Glomerular endothelial cell (primary cell): Measurements from ENCODE around the gene CDH23. TPM values are rescaled to one million over a fixed set of nuclear protein-coding genes. Genes with fewer than 3 reads are reported as not detected.

Experiments
- DNase-seq: peaks from one replicate; pipeline ENCODE4 v3.0.0-alpha.2; 2011; ENCODE audit warnings: low read depth, low spot score; ENCODE audit errors: extremely low read depth
- total RNA-seq: library from RNA; depleted of rRNA; stranded (reverse); fragments of >200 nt; gene quantifications from 2 replicates; pipeline ENCODE4 v1.2.3, GENCODE V29; 2015

Gene CDH23
- total RNA-seq, 1 donor from 2014 or later: not detected

GRCh38 chr10:71713135-71714030 is 316.7 kb downstream of the CDH23 start:
- DNase-seq: no peak

- DNase-seq: no peak
Observed at GRCh38 chr10:71714031-71714410, 317.3 kb downstream of the CDH23 start.

GRCh38 chr10:71714592-71714991 is 317.9 kb downstream of the CDH23 start:
- DNase-seq: no peak

GRCh38 chr10:71715026-71715425 is 318.3 kb downstream of the CDH23 start:
- no peak for DNase-seq

- no peak for DNase-seq
Observed at GRCh38 chr10:71715860-71716259, 319.1 kb downstream of the CDH23 start.

- no peak for DNase-seq
Observed at GRCh38 chr10:71716426-71716825, 319.7 kb downstream of the CDH23 start.

- no peak for DNase-seq
Observed at GRCh38 chr10:71717056-71717455, 320.3 kb downstream of the CDH23 start.

- no peak for DNase-seq
Observed at GRCh38 chr10:71717551-71717951, 320.8 kb downstream of the CDH23 start.

- no peak for DNase-seq
Observed at GRCh38 chr10:71718165-71718698, 321.5 kb downstream of the CDH23 start.

- no peak for DNase-seq
Observed at GRCh38 chr10:71719042-71719441, 322.3 kb downstream of the CDH23 start.

- DNase-seq: no peak
Observed at GRCh38 chr10:71719464-71720201, 322.9 kb downstream of the CDH23 start, which contains the start of gene C10orf105. C10orf105 (minus strand) TSS chr10:71719778; CDS start chr10:71716337, 3,441 bp downstream.

- no peak for DNase-seq
Observed at GRCh38 chr10:71720288-71720687, 323.6 kb downstream of the CDH23 start.

- DNase-seq: no peak
Observed at GRCh38 chr10:71721313-71721712, 324.6 kb downstream of the CDH23 start.

- no peak for DNase-seq
Observed at GRCh38 chr10:71722849-71723248, 326.1 kb downstream of the CDH23 start.

GRCh38 chr10:71723311-71723710 is 326.6 kb downstream of the CDH23 start:
- DNase-seq: no peak

GRCh38 chr10:71724539-71724938 is 327.8 kb downstream of the CDH23 start:
- DNase-seq: no peak

GRCh38 chr10:71725249-71725648 is 328.5 kb downstream of the CDH23 start:
- DNase-seq: no peak

GRCh38 chr10:71725998-71726579 is 329.4 kb downstream of the CDH23 start:
- no peak for DNase-seq

GRCh38 chr10:71726580-71727104 is 329.9 kb downstream of the CDH23 start:
- no peak for DNase-seq

GRCh38 chr10:71727105-71727737 is 330.5 kb downstream of the CDH23 start:
- no peak for DNase-seq
